Keratinocyte (primary cell): ENCODE data around the gene N4BP2.

ENCODE experiments used
- CTCF ChIP-seq, 3 experiments: IDR thresholded peaks in 1 of 3; conservative IDR thresholded peaks in 1 of 3; optimal IDR thresholded peaks in 1 of 3; 2 replicates in 2 of 3; 3 replicates in 1 of 3; pipeline versions ENCODE3 to v1.5.1; 2011; ENCODE audit warnings: low read length in 3 of 3, mild to moderate bottlenecking in 3 of 3, moderate library complexity in 2 of 3, control low read depth in 1 of 3, inconsistent platforms in 1 of 3; ENCODE audit not compliant: insufficient read depth in 2 of 3; ENCODE audit errors: extremely low read depth in 1 of 3
- EZH2 ChIP-seq: IDR thresholded peaks from one replicate; pipeline ENCODE4 v1.6.1; 2012; ENCODE audit warnings: inconsistent platforms, mild to moderate bottlenecking, low read length, moderate library complexity

GRCh38 chr4:40182954-40183353 is 126.3 kb downstream of the N4BP2 start:
- TF ChIP-seq CTCF (optimal IDR thresholded peaks at IDR 0.05 in 1 of 3, IDR thresholded peaks at IDR 0.05 in 1 of 3, conservative IDR thresholded peaks at IDR 0.05 in 1 of 3; ENCODE audit: extremely low read depth in 1 of 3, insufficient read depth in 2 of 3, low read length in 3 of 3) (no peak), EZH2 (no peak)
